Gastrocnemius medialis (tissue), 4 donors: ENCODE results near the gene C1RL.

Source experiments
- CTCF ChIP-seq, 5 experiments: fragments of 450-650 bp in 3 of 5; fragments of 200-600 bp in 2 of 5; sonication (generic) in 2 of 5; IDR thresholded peaks in 4 of 5; conservative IDR thresholded peaks in 1 of 5; 1 replicate in 4 of 5; 2 replicates in 1 of 5; pipeline ENCODE4 v1.5.1; 2016 to 2019; ENCODE audit warnings: antibody characterized with exemption in 5 of 5, mild to moderate bottlenecking in 3 of 5, moderate library complexity in 3 of 5
- POLR2A ChIP-seq, 2 donors: fragments of 450-650 bp; IDR thresholded peaks; one replicate each; pipeline ENCODE4 v1.6.1; 2017; ENCODE audit warnings: antibody characterized with exemption in 2 of 2, mild to moderate bottlenecking in 2 of 2, moderate library complexity in 2 of 2

- no peak for TF ChIP-seq POLR2A (IDR thresholded peaks at IDR 0.05)
- no peak for TF ChIP-seq CTCF (IDR thresholded peaks at IDR 0.05 in 4 of 5, conservative IDR thresholded peaks at IDR 0.05 in 1 of 5)
Observed at GRCh38 chr12:7109572-7109920, 532 bp upstream of the C1RL start.
